Central memory CD8-positive, alpha-beta T cell (primary cell): ENCODE data around the gene PROP1.
"Not testable (repeated sequence)": the region's sequence is repeated elsewhere in the genome, so short reads cannot be mapped to it uniquely, and the experiment has no call there.

ENCODE experiments used
- ATAC-seq: fragments of 150-1000 bp; cut with Tn5 transposase; replicated peaks from 2 replicates; pipeline ENCODE4 v1.10.0; 2022; ENCODE audit warnings: mild to moderate bottlenecking, moderate FRiP score, moderate number of reproducible peaks; ENCODE audit not compliant: poor library complexity, severe bottlenecking; ENCODE audit errors: extremely low read depth
- DNase-seq, 2 donors: peaks; one replicate each; pipeline ENCODE4 v3.0.0; 2021; ENCODE audit warnings: low spot score in 2 of 2
- H3K27ac Mint-ChIP-seq: one replicate; pipeline ENCODE4 v1.8.0; 2022; ENCODE audit warnings: low read depth, mild to moderate bottlenecking, moderate library complexity, mixed read lengths
- H3K27me3 Mint-ChIP-seq: one replicate; pipeline ENCODE4 v1.8.0; 2022; ENCODE audit warnings: mixed read lengths
- H3K36me3 Mint-ChIP-seq: one replicate; pipeline ENCODE4 v1.8.0; 2022; ENCODE audit warnings: mild to moderate bottlenecking, moderate library complexity, mixed read lengths; ENCODE audit not compliant: insufficient read depth
- H3K4me1 Mint-ChIP-seq: one replicate; pipeline ENCODE4 v1.8.0; 2022; ENCODE audit warnings: mixed read lengths
- H3K4me3 Mint-ChIP-seq: one replicate; pipeline ENCODE4 v1.8.0; 2022; ENCODE audit warnings: mild to moderate bottlenecking, moderate library complexity, mixed read lengths
- H3K9me3 Mint-ChIP-seq: one replicate; pipeline ENCODE4 v1.8.0; 2022; ENCODE audit warnings: mixed read lengths

The PROP1 gene

DNA sequence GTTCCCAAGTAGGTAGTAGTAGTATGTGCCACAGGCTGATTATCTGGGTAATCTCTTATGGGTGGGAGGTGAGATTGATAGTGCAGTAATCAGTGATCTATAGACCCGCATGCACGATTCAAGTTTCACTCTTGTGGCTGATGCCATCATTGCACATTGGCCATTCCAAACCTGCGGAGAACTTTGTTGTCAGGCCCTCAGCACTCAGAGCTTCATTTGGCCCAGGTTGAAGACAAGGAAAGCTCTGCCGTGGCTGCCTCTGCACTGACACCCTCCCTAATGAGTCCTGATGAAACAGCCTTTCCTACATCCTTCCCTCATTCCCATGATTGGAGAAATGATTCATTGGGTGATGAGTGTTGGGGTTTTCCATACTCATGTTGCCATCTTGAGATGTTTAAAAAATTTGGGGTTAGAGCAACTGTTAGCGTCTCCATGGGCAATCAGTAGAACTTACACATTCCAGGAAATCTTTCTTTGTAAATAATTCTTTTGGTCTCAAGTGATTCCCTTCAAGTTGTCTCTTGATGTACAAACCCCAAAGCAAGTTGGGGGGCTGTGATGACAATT is 22.9 kb downstream of the PROP1 start:
- Mint-ChIP-seq H3K27ac (no peak overlapping the region), H3K27me3 (peaks cover 12% of the 10 kb centered on the region), H3K4me3 (no peak overlapping the region), H3K9me3 (no peaks in the 10 kb centered on the region), H3K36me3 (no peaks in the 10 kb centered on the region), H3K4me1 (no peaks in the 10 kb centered on the region)
- ATAC-seq (no peak), DNase-seq (no peak)

DNA sequence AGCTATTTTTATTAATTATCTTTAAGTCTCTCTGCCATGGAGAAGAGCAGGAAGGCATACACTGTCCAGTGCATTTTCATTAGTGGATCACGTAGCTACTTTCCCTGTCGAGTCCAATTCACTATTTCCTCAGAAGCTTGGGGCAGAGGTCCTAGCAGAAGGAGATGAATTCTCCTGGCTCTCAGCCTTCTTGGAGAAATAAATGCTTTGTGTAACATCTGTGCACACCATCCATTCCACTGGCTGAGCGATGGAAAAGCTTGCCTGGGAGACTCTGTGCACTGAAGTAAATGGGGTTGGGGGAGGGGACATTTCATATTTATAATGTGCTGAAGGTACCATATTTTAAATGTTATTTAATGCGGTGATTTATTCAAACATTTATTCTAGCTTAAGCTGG is 23.4 kb downstream of the PROP1 start:
- H3K27me3 Mint-ChIP-seq = peaks cover 12% of the 10 kb centered on the region

DNA sequence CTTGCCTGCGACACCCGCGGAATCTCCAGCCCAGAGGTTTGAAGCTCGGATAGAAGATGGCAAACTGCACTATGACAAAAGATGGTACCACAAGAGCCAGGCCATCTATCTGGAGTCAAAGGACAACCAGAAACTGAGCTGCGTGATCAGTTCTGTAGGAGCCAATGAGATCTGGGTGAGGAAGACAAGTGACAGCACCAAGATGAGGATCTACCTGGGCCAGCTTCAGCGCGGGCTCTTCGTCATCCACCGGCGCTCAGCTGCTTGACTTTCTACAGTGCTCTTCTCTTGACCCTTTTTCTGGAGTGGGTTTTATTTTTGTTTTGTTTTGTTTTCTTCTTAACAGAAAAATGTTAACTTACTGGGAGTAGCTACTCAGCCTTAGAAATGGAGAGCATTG is 24.0 kb downstream of the PROP1 start:
- H3K4me3 Mint-ChIP-seq, H3K9me3 Mint-ChIP-seq: not testable (repeated sequence)

More for the DNA sequence above, 23.4 kb downstream of the PROP1 start:
- H3K4me1 Mint-ChIP-seq = no peaks in the 10 kb centered on the region
- ATAC-seq (no peak), DNase-seq (no peak)
- no peaks in the 10 kb centered on the region for H3K9me3 Mint-ChIP-seq
- H3K27ac Mint-ChIP-seq = no peak overlapping the region
- H3K36me3 Mint-ChIP-seq = no peaks in the 10 kb centered on the region
- no peak overlapping the region for H3K4me3 Mint-ChIP-seq

DNA sequence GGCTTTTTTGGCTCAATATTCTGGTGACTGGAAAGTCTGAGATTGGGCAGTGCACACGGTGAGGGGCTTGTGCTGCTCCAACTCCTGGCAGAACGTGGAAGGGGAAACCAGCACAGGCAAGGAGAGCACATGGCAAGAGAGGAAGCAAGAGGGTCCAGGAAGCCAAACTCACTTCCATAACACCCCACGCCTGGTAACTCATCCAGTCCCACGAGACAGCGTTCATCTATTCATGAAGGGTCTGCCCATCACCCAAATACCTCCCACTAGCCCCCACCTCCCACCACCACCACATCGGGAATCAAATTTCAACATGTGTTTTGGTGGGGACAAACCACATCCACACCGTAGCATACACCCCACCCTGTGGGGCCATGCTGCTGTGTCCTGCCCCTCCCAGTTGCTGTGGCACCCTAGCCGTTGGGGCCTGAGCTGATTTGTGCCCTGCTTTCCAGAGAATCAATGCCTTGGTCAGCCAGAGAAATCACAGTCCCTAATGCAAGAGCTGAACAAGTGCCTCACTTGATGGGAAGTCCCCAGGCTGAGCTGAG is 27.3 kb downstream of the PROP1 start:
- Mint-ChIP-seq H3K27ac (no peak overlapping the region), H3K36me3 (no peaks in the 10 kb centered on the region), H3K4me1 (no peaks in the 10 kb centered on the region), H3K4me3 (no peak overlapping the region), H3K27me3 (no peaks in the 10 kb centered on the region), H3K9me3 (no peaks in the 10 kb centered on the region)
- DNase-seq (no peak), ATAC-seq (no peak)

More for the DNA sequence above, 24.0 kb downstream of the PROP1 start:
- H3K36me3 Mint-ChIP-seq, DNase-seq, H3K27ac Mint-ChIP-seq, H3K4me1 Mint-ChIP-seq, ATAC-seq: not testable (repeated sequence)
- peaks cover 12% of the 10 kb centered on the region for H3K27me3 Mint-ChIP-seq

DNA sequence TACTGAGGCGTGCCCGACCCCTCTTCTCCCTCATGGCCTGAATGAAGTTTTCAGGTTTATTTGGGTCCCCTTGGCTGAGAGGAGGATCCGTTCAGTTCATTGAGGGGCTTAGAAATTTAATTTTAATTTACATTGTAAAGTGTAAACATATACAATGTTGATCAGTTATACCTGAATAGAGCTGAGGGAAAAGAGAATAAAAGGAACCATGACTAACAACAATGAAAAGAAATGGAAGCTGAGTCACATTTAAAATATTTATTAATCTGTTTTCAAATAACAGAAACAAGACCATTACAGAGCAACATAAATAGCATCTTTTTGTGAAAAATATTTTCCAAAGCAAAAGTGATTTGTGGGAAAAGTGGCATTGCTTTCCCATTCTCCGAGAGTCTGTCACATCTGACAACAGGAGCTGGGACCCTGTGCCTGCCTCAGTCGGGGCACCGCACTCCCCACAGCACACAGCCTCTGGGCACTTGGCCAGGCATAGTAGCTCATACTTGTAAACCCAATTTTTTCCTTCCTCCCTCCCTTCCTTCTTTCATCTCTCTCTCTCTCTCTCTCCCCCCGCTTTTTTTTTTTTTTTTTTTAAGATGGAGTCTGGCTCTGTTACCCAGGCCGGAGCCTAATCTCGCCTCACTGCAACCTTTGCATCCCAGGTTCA is 28.7 kb downstream of the PROP1 start:
- Mint-ChIP-seq H3K27ac (no peak overlapping the region), H3K4me3 (no peak overlapping the region), H3K27me3 (no peaks in the 10 kb centered on the region), H3K36me3 (no peaks in the 10 kb centered on the region), H3K4me1 (no peaks in the 10 kb centered on the region), H3K9me3 (no peaks in the 10 kb centered on the region)
- ATAC-seq = no peak
- DNase-seq = no peak

DNA sequence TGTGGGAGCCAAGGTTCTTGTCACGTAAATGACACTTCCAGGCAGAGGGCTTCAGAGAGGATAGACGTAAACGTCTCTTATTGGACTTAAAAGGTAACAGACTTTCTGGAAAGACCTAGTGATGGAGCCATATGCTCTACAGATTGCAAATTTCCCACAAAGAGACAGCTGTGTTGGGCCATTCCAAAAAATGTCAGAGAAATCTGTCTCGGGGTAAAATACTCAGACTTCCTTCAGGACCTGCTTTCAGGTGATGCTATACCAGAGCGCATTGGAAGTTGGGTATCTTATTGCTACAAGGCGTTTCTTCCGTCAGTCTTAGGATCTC is 29.2 kb downstream of the PROP1 start:
- Mint-ChIP-seq H3K27ac (no peak overlapping the region), H3K4me1 (no peaks in the 10 kb centered on the region), H3K9me3 (no peaks in the 10 kb centered on the region), H3K27me3 (no peaks in the 10 kb centered on the region), H3K36me3 (no peaks in the 10 kb centered on the region), H3K4me3 (no peak overlapping the region)
- DNase-seq (no peak), ATAC-seq (no peak)

DNA sequence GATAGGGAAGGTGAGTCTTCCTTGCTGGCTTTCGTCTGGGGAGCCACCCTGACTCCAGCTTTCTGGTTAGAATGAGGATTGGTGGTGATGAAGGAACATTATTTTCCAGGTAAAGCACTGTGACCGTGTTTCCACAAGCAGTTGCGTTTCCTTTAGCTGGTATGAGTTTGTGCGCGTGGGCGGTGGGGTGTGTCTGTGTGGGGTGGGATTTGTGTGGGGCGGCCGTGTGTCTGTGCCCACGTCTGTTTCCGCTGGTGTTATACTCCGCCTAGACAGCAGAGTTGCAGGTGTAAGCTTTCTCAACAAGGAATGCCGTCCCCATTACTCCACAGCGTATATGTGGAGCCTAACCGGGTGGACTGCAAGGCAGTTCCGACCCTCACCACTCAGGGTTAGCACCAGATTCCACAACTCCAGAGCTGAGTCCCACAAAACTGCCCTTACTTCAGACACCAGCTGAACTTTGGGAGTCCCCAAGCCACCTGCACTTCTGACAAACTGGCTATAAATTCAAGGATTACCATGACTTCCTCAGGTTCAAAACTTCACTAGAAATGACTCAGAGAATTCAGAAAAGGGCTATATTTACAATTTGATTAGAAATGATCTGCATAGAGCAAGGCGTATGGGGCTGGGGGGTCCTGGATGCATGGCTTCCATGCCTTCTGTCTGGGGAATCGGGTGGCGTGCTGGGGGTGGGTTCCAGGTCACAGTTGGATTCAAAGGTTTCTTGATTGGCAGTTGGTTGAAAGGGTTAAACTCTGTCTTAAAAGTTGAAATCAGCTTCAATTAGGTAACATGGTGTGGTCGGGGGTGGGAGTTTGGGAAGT is 29.8 kb downstream of the PROP1 start:
- Mint-ChIP-seq H3K9me3 (no peaks in the 10 kb centered on the region), H3K36me3 (no peaks in the 10 kb centered on the region), H3K27ac (no peak overlapping the region), H3K4me3 (no peak overlapping the region), H3K27me3 (no peaks in the 10 kb centered on the region), H3K4me1 (no peaks in the 10 kb centered on the region)
- ATAC-seq (no peak), DNase-seq (no peak)

DNA sequence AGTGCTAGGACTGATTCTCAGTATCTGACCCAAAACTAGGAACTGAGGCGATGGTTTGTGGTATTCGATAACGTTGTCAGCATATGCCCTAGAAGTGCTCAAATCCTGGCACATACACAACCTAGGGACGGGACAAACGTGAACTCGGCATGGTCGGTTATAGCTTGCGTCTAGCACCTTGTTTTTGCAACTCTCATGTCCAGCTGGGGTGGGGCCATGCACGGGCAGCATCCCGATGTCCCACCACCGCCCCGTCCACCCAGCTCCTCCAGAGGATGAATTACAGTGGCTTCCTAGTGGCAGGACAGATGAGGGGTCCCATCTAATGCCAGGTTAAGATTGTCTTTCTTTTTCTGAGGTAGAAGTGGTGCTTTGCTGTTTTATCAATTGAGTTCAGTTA is 31.6 kb downstream of the PROP1 start:
- Mint-ChIP-seq H3K27ac (no peak overlapping the region), H3K27me3 (no peaks in the 10 kb centered on the region), H3K4me1 (no peaks in the 10 kb centered on the region), H3K4me3 (no peak overlapping the region), H3K36me3 (no peaks in the 10 kb centered on the region), H3K9me3 (no peaks in the 10 kb centered on the region)
- DNase-seq = no peak
- ATAC-seq = no peak

DNA sequence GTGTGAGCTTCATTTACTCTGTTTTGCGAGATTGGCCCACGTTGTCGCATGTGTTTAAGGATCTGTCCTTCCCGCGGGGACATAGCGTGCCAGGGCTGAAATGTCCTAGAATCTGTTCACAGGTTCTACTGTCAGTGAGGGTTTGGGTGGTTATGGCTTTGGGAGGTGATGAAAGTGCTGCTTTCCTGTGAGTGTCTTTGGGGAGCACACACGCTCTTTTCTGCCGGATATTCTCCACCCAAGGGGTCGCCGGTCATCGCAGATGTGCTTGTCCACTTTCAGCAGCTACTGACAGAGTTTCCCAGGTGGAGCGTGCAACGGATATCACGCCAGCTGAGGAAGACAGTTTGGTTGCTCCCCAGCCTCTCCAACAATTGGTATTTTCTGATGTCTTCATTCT is 32.1 kb downstream of the PROP1 start:
- H3K4me1 Mint-ChIP-seq = no peaks in the 10 kb centered on the region
- H3K27ac Mint-ChIP-seq = no peak overlapping the region
- DNase-seq (no peak), ATAC-seq (no peak)
- no peaks in the 10 kb centered on the region for H3K36me3 Mint-ChIP-seq
- H3K9me3 Mint-ChIP-seq = no peaks in the 10 kb centered on the region
- no peaks in the 10 kb centered on the region for H3K27me3 Mint-ChIP-seq
- H3K4me3 Mint-ChIP-seq = no peak overlapping the region

DNA sequence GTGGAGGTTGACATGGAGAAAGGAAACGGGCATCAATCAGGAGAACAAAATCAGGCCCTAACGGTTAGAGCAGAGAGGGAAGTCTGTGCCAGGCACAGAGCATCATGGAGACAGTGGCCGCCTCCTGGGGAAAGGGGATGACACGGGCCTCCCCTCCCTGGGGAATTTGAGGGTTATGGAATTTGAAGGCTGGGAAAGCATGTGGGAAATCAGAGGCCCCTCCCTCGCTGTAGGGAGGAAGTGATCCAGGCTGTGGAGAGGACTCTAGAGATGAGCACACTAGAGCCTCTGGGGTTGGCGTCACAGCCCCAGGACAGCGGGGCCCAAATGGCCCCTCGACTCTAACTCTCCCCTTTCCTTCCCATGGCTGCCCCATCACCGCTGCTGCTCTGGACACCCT is 36.7 kb downstream of the PROP1 start:
- ATAC-seq (no peak), DNase-seq (no peak)
- no peaks in the 10 kb centered on the region for H3K4me1 Mint-ChIP-seq
- no peak overlapping the region for H3K4me3 Mint-ChIP-seq
- no peaks in the 10 kb centered on the region for H3K9me3 Mint-ChIP-seq
- H3K27ac Mint-ChIP-seq = no peak overlapping the region
- no peaks in the 10 kb centered on the region for H3K36me3 Mint-ChIP-seq
- no peaks in the 10 kb centered on the region for H3K27me3 Mint-ChIP-seq

DNA sequence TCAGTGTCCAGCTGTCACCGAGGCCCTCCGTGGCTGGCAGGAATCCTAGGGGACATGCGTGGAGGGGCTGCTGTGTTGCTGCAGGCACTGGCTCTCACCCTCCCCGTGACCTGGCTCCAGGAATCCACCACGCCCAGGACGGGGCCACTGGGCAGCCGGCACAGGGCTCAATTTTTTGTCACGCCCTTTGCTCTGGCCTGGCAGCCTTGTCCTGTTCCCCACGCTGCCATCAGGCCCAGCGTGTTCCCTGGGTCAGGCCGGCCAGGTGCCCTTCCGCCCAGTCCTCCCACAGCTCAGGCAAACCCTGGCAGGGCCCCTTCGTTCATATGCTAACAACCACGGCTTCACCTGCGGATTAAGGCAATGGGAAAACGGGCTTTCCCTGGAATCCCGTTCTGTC is 37.3 kb downstream of the PROP1 start:
- H3K4me3 Mint-ChIP-seq = no peak overlapping the region
- no peaks in the 10 kb centered on the region for H3K4me1 Mint-ChIP-seq

DNA sequence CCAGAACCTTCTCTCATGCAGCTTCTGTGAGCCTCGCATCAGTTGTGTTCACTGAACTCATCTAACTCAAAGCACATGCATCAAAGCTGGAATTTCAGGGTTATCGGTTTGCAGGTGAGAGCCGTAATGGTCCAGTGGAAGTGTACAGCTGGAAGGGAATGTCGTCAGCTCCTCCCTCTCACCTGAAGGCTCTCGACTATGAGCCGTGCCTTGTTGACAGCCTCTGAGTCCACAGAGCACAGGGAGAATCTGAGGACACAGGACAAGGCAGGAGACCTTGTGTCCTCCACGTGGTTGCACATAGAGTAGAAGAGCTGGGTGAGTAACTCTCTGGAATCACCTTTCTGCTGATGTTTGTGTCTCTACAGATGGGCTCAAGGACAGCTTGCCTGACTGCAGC is 38.8 kb downstream of the PROP1 start:
- H3K27me3 Mint-ChIP-seq = no peaks in the 10 kb centered on the region
- no peaks in the 10 kb centered on the region for H3K9me3 Mint-ChIP-seq
- DNase-seq (no peak), ATAC-seq (no peak)
- peaks cover 2% of the 10 kb centered on the region for H3K36me3 Mint-ChIP-seq
- H3K27ac Mint-ChIP-seq = no peak overlapping the region
- no peak overlapping the region for H3K4me3 Mint-ChIP-seq
- H3K4me1 Mint-ChIP-seq = no peaks in the 10 kb centered on the region

More for the DNA sequence above, 37.3 kb downstream of the PROP1 start:
- H3K27me3 Mint-ChIP-seq = no peaks in the 10 kb centered on the region
- peaks cover 2% of the 10 kb centered on the region for H3K36me3 Mint-ChIP-seq
- no peak overlapping the region for H3K27ac Mint-ChIP-seq
- no peak for DNase-seq
- no peak for ATAC-seq
- H3K9me3 Mint-ChIP-seq = no peaks in the 10 kb centered on the region

DNA sequence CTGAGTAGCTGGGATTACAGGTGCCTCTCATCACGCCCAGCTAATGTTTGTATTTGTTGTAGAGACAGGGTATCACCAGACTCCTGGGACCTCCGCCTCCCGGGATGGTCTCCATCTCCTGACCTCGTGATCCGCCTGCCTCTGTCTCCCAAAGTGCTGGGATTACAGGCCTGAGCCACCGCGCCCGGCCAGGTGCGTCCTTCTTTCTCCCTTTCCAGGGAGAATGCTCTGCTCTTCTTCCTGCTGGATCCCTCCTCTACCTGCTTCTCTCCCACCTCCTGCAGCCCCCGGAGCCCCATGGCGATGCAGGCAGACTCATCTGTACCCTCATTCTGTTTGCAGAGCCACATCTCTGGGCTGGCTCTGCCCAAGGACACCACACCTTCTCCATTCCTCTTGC is 42.9 kb downstream of the PROP1 start:
- H3K4me3 Mint-ChIP-seq, DNase-seq, H3K27me3 Mint-ChIP-seq, H3K9me3 Mint-ChIP-seq, ATAC-seq, H3K36me3 Mint-ChIP-seq, H3K4me1 Mint-ChIP-seq, H3K27ac Mint-ChIP-seq: not testable (repeated sequence)
